Mesothelial cell of epicardium (in vitro differentiated cells): Measurements from ENCODE around the gene PTH2R. TPM values are rescaled to one million over a fixed set of nuclear protein-coding genes. Genes with fewer than 3 reads are reported as not detected.

Source experiments
- DNase-seq, 2 experiments: peaks; one replicate each; pipeline ENCODE4 v3.0.0; 2021; ENCODE audit warnings: low spot score in 2 of 2; ENCODE audit not compliant: unreplicated experiment in 2 of 2
- H3K27ac Mint-ChIP-seq: 2 replicates; pipeline ENCODE4 v1.8.0; 2021; ENCODE audit warnings: mixed read lengths
- H3K27me3 Mint-ChIP-seq: 2 replicates; pipeline ENCODE4 v1.8.0; 2021; ENCODE audit warnings: low read depth, mixed read lengths
- H3K36me3 Mint-ChIP-seq: 2 replicates; pipeline ENCODE4 v1.8.0; 2021; ENCODE audit warnings: mixed read lengths
- H3K4me1 Mint-ChIP-seq: 2 replicates; pipeline ENCODE4 v1.8.0; 2021; ENCODE audit warnings: mixed read lengths
- H3K4me3 Mint-ChIP-seq: 2 replicates; pipeline ENCODE4 v1.8.0; 2021; ENCODE audit warnings: mild to moderate bottlenecking, moderate library complexity, mixed read lengths
- H3K9me3 Mint-ChIP-seq: 2 replicates; pipeline ENCODE4 v1.8.0; 2021; ENCODE audit warnings: mixed read lengths
- total RNA-seq: library from RNA; stranded (reverse); gene quantifications from 3 replicates; pipeline ENCODE4 v1.2.1, GENCODE V29; 2021
- TF ChIP-seq, protein P1 (sequence below): fragments of 200-600 bp; sonication (generic); IDR thresholded peaks from one replicate; pipeline ENCODE4 v1.5.0; 2021; ENCODE audit warnings: antibody characterized with exemption; ENCODE audit not compliant: unreplicated experiment

The PTH2R gene
- total RNA-seq: not detected in 3 replicates

DNA sequence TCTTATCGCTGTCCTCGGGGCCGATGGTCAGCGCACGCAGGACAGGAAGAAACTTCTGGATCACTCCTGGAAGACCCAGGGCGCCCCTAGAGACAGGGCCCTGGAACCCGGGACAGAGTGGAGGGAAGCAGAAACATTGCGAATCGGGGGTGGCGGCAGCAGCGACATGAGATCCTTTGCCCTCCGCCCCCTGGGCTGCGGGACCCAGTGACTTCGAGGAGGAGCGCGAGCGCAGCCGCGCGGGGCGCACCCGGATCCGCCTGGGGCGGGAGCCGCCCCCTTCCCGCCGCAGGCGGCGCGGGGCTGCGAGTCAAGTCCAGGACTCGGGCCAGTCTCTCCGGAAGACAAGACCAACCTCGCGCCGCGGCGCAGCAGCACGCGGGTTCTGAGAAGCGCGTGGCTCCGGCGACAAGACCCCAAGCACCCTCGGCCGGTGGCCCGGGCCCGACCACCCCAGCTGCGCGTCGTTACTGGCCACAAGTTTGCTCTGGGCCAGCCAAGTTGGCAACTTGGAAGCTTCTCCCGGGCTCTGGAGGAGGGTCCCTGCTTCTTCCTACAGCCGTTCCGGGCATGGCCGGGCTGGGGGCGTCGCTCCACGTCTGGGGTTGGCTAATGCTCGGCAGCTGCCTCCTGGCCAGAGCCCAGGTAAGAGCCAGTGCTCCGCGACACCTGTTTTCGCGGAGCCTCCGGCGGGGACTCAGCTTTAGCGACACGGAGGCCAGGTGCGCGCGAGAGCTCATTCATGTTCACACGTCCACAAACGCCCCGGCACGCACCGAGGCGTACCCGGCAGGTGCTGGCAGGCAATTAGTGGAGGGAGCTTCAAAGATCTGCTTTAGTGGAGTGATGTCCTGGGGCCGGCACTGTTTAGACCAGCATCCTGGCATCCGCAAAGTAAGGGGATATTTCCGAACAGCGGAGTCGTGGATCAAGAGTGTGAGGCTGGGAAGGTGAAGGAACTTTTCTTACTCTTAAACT, at the start of gene PTH2R:
Gene PTH2R (plus strand): TSS at position 319 of the 978 bp plus-strand sequence. CDS start 252 bp downstream, at position 571.
- H3K9me3 Mint-ChIP-seq: no peaks in the 10 kb centered on the region
- TF ChIP-seq, protein P1, sequence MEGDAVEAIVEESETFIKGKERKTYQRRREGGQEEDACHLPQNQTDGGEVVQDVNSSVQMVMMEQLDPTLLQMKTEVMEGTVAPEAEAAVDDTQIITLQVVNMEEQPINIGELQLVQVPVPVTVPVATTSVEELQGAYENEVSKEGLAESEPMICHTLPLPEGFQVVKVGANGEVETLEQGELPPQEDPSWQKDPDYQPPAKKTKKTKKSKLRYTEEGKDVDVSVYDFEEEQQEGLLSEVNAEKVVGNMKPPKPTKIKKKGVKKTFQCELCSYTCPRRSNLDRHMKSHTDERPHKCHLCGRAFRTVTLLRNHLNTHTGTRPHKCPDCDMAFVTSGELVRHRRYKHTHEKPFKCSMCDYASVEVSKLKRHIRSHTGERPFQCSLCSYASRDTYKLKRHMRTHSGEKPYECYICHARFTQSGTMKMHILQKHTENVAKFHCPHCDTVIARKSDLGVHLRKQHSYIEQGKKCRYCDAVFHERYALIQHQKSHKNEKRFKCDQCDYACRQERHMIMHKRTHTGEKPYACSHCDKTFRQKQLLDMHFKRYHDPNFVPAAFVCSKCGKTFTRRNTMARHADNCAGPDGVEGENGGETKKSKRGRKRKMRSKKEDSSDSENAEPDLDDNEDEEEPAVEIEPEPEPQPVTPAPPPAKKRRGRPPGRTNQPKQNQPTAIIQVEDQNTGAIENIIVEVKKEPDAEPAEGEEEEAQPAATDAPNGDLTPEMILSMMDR: no peak
- H3K4me1 Mint-ChIP-seq: peaks cover 11% of the 10 kb centered on the region
- H3K4me3 Mint-ChIP-seq: peak within 1 kb of the TSS; percentile 59
- peaks cover 61% of the 10 kb centered on the region for H3K27me3 Mint-ChIP-seq
- H3K36me3 Mint-ChIP-seq: no peaks in the 10 kb centered on the region
- DNase-seq: peak in 1 of 2 experiments; percentile 44
- no peak within 1 kb of the TSS for H3K27ac Mint-ChIP-seq

DNA sequence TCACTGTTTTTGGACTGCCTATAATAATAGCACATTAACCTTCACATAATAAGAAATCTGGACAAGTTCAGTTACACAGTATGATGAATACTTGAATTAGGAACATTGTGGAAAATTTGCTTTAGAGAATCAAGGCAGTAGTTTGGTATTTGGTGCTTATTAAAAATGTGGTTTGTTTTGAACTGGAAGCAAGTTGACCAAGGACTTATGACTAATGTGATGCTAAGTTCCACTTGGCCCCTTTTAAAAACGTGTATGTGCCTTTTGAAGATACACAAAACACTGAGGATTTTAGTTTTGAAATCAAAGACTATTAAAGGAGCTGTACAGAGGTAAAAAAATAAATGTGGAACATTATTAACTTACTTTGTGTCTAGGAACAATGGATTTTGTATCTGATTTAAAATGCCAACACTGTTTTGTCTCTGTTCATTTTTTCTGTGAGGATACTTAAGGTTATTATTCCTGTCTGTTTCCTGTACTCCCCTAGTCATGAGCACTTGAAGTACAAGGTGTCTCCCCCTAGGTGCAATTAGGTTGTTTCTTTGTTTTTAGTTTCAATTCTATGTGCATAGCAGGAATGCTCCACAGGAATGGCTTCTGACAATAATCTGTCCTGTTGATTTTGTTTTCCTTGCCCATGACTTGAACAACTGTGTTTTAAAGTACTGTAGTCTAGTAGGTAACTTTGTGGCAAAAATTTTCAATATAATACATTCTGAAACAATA, 49.6 kb upstream of the PTH2R start:
- no peaks in the 10 kb centered on the region for H3K4me1 Mint-ChIP-seq
- no peak overlapping the region for H3K4me3 Mint-ChIP-seq
- no peaks in the 10 kb centered on the region for H3K9me3 Mint-ChIP-seq
- TF ChIP-seq, protein P1: no peak
- peaks cover 32% of the 10 kb centered on the region for H3K36me3 Mint-ChIP-seq
- no peak for DNase-seq
- H3K27ac Mint-ChIP-seq: no peak overlapping the region
- H3K27me3 Mint-ChIP-seq: no peaks in the 10 kb centered on the region

GRCh38 chr2:208358758-208359631, 47.6 kb upstream of the PTH2R start:
- Mint-ChIP-seq H3K27me3 (no peaks in the 10 kb centered on the region), H3K4me1 (no peaks in the 10 kb centered on the region), H3K9me3 (peaks cover 4% of the 10 kb centered on the region), H3K36me3 (peaks cover 22% of the 10 kb centered on the region), H3K27ac (peak overlapping the region; percentile 31), H3K4me3 (no peak overlapping the region)
- DNase-seq: no peak
- TF ChIP-seq, protein P1: no peak

- Mint-ChIP-seq H3K27ac (no peak overlapping the region), H3K9me3 (peaks cover 10% of the 10 kb centered on the region), H3K36me3 (peaks cover 15% of the 10 kb centered on the region), H3K4me3 (no peak overlapping the region), H3K4me1 (no peaks in the 10 kb centered on the region), H3K27me3 (no peaks in the 10 kb centered on the region)
- TF ChIP-seq, protein P1: no peak
- DNase-seq: no peak
Measured at GRCh38 chr2:208359632-208359986, 47.0 kb upstream of the PTH2R start.
